SU-DHL-6 (cell line): ENCODE results near the gene PPID.

Experiments
- H2AFZ ChIP-seq: fragments of 200-600 bp; sonication (generic); 2 replicates; pipeline ENCODE4 v1.6.1; 2014; ENCODE audit warnings: low read depth, mild to moderate bottlenecking, moderate library complexity, mixed read lengths, antibody characterized with exemption, low read length; ENCODE audit not compliant: severe bottlenecking
- H3F3A ChIP-seq: fragments of 200-600 bp; shearing (Covaris generic); 2 replicates; pipeline ENCODE4 v1.6.0; 2016; ENCODE audit warnings: antibody characterized with exemption, mild to moderate bottlenecking; ENCODE audit not compliant: insufficient read depth
- H3K27ac ChIP-seq: fragments of 200-600 bp; sonication (generic); 2 replicates; pipeline ENCODE4 v1.5.1; 2016; ENCODE audit warnings: low read depth, mild to moderate bottlenecking, low read length, moderate library complexity, mixed read lengths
- H3K27me3 ChIP-seq: fragments of 200-600 bp; sonication (generic), shearing (Covaris generic); 2 replicates; pipeline ENCODE4 v1.6.0; 2014; ENCODE audit warnings: mild to moderate bottlenecking, low read length
- H3K36me3 ChIP-seq: fragments of 200-600 bp; sonication (generic); 2 replicates; pipeline ENCODE4 v1.6.1; 2014; ENCODE audit warnings: mild to moderate bottlenecking, low read length, mixed read lengths
- H3K4me2 ChIP-seq: fragments of 300-600, 200-600 bp; shearing (Covaris generic), sonication (generic); 2 replicates; pipeline ENCODE4 v1.6.0; 2014; ENCODE audit warnings: low read length, low read depth, mild to moderate bottlenecking; ENCODE audit not compliant: poor library complexity, severe bottlenecking
- H3K4me3 ChIP-seq: fragments of 200-600 bp; sonication (generic); 2 replicates; pipeline ENCODE4 v1.5.1; 2014; ENCODE audit warnings: antibody characterized with exemption, low read length, mild to moderate bottlenecking, mixed read lengths; ENCODE audit not compliant: insufficient read depth, poor library complexity, severe bottlenecking
- H3K79me2 ChIP-seq: fragments of 200-600 bp; sonication (generic); 2 replicates; pipeline ENCODE4 v1.6.1; 2014; ENCODE audit warnings: mild to moderate bottlenecking, low read length, moderate library complexity; ENCODE audit not compliant: insufficient read depth
- H3K9ac ChIP-seq: fragments of 200-600 bp; sonication (generic); 2 replicates; pipeline ENCODE4 v1.7.0; 2014; ENCODE audit warnings: mild to moderate bottlenecking, low read length
- H3K9me2 ChIP-seq: fragments of 200-600 bp; sonication (generic); replicated peaks from 2 replicates; pipeline ENCODE4 v1.6.1; 2014; ENCODE audit warnings: low read length; ENCODE audit not compliant: insufficient read depth
- H3K9me3 ChIP-seq: fragments of 200-600 bp; sonication (generic); 2 replicates; pipeline ENCODE4 v1.6.1; 2014; ENCODE audit warnings: low read length, mixed read lengths; ENCODE audit not compliant: insufficient read depth
- H4K20me1 ChIP-seq: fragments of 200-600 bp; sonication (generic); 2 replicates; pipeline ENCODE4 v1.6.1; 2014; ENCODE audit warnings: low read depth, mild to moderate bottlenecking, antibody characterized with exemption, low read length, moderate library complexity, mixed read lengths
- EZH2phosphoT487 ChIP-seq: fragments of 200-600 bp; sonication (generic), shearing (Covaris generic); conservative IDR thresholded peaks from 2 replicates; pipeline ENCODE4 v1.6.1; 2018; ENCODE audit warnings: mild to moderate bottlenecking, antibody characterized with exemption, low read length, moderate library complexity, mixed read lengths
- TF ChIP-seq, protein P1 (sequence below): fragments of 200-600 bp; sonication (generic); IDR thresholded peaks from one replicate; pipeline ENCODE4 v1.5.1; 2017; ENCODE audit warnings: antibody characterized with exemption, mild to moderate bottlenecking, low read length, moderate library complexity; ENCODE audit not compliant: insufficient read depth, poor library complexity, severe bottlenecking

PPID gene

DNA sequence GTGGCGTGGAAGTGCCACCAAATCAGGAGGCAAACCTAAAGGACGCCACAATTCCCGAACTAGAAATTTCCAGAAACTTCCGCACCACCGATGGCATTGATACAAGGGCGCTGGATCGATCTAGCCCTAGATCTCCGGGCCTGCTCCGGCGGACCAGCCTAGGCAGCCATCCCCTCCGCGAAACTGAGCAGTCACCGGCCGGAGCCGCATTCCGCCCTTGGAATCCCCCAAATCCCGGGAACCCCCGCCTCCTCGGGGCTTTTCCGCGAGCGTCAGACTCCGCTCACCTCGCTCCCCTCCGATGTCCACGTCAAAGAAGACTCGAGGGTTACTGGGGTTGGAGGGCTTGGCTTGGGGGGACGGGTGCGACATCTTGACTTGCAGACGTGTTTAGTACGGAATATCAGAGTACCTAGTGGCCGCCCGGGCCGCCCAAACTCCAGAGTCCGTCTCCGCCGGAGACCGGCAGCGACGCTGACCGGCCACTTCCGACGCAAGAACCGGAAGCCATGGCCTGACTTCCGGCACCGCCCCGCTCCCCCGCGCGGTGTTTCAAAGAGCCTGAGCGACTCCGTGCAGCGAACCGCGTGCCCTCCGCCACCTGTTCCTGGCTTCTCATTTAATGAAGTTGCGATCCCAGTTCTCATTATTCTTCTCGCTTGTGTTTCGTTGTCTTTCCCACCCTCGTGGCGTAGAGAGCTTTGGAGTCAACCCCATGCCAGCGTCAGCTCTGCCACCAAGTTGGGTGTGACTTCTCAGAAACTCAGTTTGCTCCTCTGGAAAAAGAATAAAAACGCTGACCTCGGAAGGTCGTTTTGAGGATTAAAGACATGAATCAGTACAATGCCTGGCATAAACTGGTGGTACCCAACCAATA is at the start of gene PPID:
TSS of gene PPID (minus strand) at position 480 of the 877 bp plus-strand sequence. CDS start at position 372, 108 bp downstream.
- TF ChIP-seq, protein P1, sequence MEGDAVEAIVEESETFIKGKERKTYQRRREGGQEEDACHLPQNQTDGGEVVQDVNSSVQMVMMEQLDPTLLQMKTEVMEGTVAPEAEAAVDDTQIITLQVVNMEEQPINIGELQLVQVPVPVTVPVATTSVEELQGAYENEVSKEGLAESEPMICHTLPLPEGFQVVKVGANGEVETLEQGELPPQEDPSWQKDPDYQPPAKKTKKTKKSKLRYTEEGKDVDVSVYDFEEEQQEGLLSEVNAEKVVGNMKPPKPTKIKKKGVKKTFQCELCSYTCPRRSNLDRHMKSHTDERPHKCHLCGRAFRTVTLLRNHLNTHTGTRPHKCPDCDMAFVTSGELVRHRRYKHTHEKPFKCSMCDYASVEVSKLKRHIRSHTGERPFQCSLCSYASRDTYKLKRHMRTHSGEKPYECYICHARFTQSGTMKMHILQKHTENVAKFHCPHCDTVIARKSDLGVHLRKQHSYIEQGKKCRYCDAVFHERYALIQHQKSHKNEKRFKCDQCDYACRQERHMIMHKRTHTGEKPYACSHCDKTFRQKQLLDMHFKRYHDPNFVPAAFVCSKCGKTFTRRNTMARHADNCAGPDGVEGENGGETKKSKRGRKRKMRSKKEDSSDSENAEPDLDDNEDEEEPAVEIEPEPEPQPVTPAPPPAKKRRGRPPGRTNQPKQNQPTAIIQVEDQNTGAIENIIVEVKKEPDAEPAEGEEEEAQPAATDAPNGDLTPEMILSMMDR, result no peak
- no peak for TF ChIP-seq EZH2phosphoT487
- Histone ChIP-seq H3K36me3 (peaks cover 7% of the 10 kb centered on the region; the same call in 1 of the 2 replicates), H3K27ac (peak within 1 kb of the TSS; percentile 43), H3K27me3 (no peaks in the 10 kb centered on the region), H2AFZ (peak within 1 kb of the TSS; percentile 87), H3K9me2 (no peaks in the 10 kb centered on the region), H3K4me3 (peak within 1 kb of the TSS; percentile 86), H3K79me2 (peaks cover 24% of the 10 kb centered on the region), H4K20me1 (no peaks in the 10 kb centered on the region), H3K9me3 (no peaks in the 10 kb centered on the region), H3K4me2 (peak within 1 kb of the TSS; percentile 70), H3K9ac (peak within 1 kb of the TSS; percentile 91), H3F3A (no peaks in the 10 kb centered on the region)

DNA sequence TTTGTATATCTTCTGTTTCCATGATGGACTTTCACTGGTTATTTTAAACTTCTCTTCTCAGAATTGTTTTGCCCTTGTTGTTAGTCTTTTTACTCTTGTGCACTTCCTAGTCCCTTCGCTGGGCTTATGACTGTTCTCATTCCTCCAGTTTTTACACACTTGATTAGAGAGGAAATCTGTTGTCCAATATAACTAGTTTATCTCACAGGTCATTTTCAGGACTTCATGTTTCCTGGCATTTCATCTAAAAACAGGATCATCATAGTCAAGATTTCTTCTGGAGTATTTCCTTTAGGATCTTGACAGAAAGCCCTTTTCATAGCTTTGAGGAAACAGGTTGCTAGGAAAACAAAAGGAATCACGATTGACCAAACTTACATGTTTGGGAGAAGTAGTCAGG is 48.6 kb upstream of the PPID start:
- TF ChIP-seq, protein P1, result no peak
- no peak for TF ChIP-seq EZH2phosphoT487
- H3K27ac ChIP-seq, result no peak overlapping the region
- H3K79me2 ChIP-seq, result no peaks in the 10 kb centered on the region
- H3K27me3 ChIP-seq, result no peaks in the 10 kb centered on the region
- H3K9ac ChIP-seq, result no peak overlapping the region
- no peaks in the 10 kb centered on the region for H3K36me3 ChIP-seq
- H3F3A ChIP-seq, result peaks cover 10% of the 10 kb centered on the region
- H4K20me1 ChIP-seq, result no peaks in the 10 kb centered on the region
- H3K9me3 ChIP-seq, result no peaks in the 10 kb centered on the region
- no peak overlapping the region for H3K4me3 ChIP-seq
- H3K4me2 ChIP-seq, result no peak overlapping the region
- H3K9me2 ChIP-seq, result no peaks in the 10 kb centered on the region
- no peak overlapping the region for H2AFZ ChIP-seq

DNA sequence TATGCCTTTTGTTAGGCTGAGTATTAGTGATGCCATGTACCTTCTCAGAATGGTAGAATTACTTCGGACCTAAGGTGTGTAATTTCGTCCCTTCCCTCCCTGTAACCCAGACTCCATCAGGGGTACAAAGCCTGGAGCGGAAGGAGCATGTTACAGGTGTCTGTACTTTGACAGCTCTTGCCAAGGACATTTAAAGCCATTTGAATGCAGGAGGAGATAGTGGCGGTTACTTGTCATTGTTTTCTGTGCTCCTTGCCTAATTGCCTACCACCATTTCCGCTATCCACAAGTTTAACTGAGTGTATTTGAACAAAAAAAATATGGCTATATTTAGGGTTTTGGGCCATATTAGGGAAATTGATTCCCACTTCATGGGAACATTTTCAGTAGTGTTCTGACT is 47.5 kb upstream of the PPID start:
- H3K9me2 ChIP-seq, result no peaks in the 10 kb centered on the region
- H3K27me3 ChIP-seq, result no peaks in the 10 kb centered on the region
- no peaks in the 10 kb centered on the region for H3K79me2 ChIP-seq
- H4K20me1 ChIP-seq, result no peaks in the 10 kb centered on the region
- no peak overlapping the region for H3K4me2 ChIP-seq
- H3K9me3 ChIP-seq, result no peaks in the 10 kb centered on the region
- H3K4me3 ChIP-seq, result no peak overlapping the region
- H3K9ac ChIP-seq, result no peak overlapping the region
- no peaks in the 10 kb centered on the region for H3K36me3 ChIP-seq
- TF ChIP-seq, protein P1, result no peak
- TF ChIP-seq EZH2phosphoT487, result no peak
- H3K27ac ChIP-seq, result no peak overlapping the region
- peaks cover 10% of the 10 kb centered on the region for H3F3A ChIP-seq
- no peak overlapping the region for H2AFZ ChIP-seq
